HG03139 (cell line): ENCODE results near the gene RBFA.
"Not testable (repeated sequence)": the region's sequence is repeated elsewhere in the genome, so short reads cannot be mapped to it uniquely, and the experiment has no call there.

Experiments used
- ATAC-seq: cut with Tn5 transposase; IDR thresholded peaks from one replicate; pipeline ENCODE4 v1.9.1; 2021; ENCODE audit not compliant: unreplicated experiment

RBFA gene

GRCh38 chr18:80027719-80028118 lies 6.5 kb upstream of the RBFA start:
- ATAC-seq: not testable (repeated sequence)

- no peak for ATAC-seq
Observed at GRCh38 chr18:80029690-80030089, 4.5 kb upstream of the RBFA start.

GRCh38 chr18:80033181-80034067 lies 810 bp upstream of the RBFA start:
- peak; percentile 40 for ATAC-seq

- no peak for ATAC-seq
Observed at GRCh38 chr18:80034852-80035406, 695 bp downstream of the RBFA start.

GRCh38 chr18:80035997-80036396 lies 1.8 kb downstream of the RBFA start:
- ATAC-seq: no peak

GRCh38 chr18:80037300-80037699 lies 3.1 kb downstream of the RBFA start:
- no peak for ATAC-seq

- no peak for ATAC-seq
Observed at GRCh38 chr18:80037869-80038630, 3.8 kb downstream of the RBFA start.

- ATAC-seq: no peak
Observed at GRCh38 chr18:80040515-80040914, 6.3 kb downstream of the RBFA start.

GRCh38 chr18:80041424-80041823 lies 7.2 kb downstream of the RBFA start:
- no peak for ATAC-seq

- ATAC-seq: no peak
Observed at GRCh38 chr18:80042785-80043184, 8.6 kb downstream of the RBFA start.

- ATAC-seq: no peak
Observed at GRCh38 chr18:80044072-80044471, 9.8 kb downstream of the RBFA start.

- ATAC-seq: no peak
Observed at GRCh38 chr18:80046011-80046410, 11.8 kb downstream of the RBFA start.

GRCh38 chr18:80046431-80046830 lies 12.2 kb downstream of the RBFA start:
- ATAC-seq: no peak

- no peak for ATAC-seq
Observed at GRCh38 chr18:80046961-80047541, 12.8 kb downstream of the RBFA start.

GRCh38 chr18:80050797-80051196 lies 16.6 kb downstream of the RBFA start:
- ATAC-seq: no peak

- ATAC-seq: no peak
Observed at GRCh38 chr18:80056095-80056494, 21.9 kb downstream of the RBFA start.

GRCh38 chr18:80059945-80060344 lies 25.7 kb downstream of the RBFA start:
- no peak for ATAC-seq

GRCh38 chr18:80065705-80066104 lies 31.5 kb downstream of the RBFA start:
- no peak for ATAC-seq

GRCh38 chr18:80067321-80067720 lies 33.1 kb downstream of the RBFA start:
- ATAC-seq: no peak

- no peak for ATAC-seq
Observed at GRCh38 chr18:80067897-80068296, 33.7 kb downstream of the RBFA start.

- ATAC-seq: no peak
Observed at GRCh38 chr18:80068571-80069272, 34.5 kb downstream of the RBFA start.
